GM21737 (cell line): ENCODE measurements around the gene GPC6.

Experiments
- ATAC-seq: cut with Tn5 transposase; IDR thresholded peaks from one replicate; pipeline ENCODE4 v1.9.1; 2021; ENCODE audit warnings: mild to moderate bottlenecking, moderate library complexity; ENCODE audit not compliant: unreplicated experiment

Gene GPC6

GRCh38 chr13:93268327-93269028, 41.9 kb downstream of the GPC6 start:
- no peak for ATAC-seq

GRCh38 chr13:93270769-93271742, 44.4 kb downstream of the GPC6 start:
- ATAC-seq = no peak

GRCh38 chr13:93279982-93280381, 53.4 kb downstream of the GPC6 start:
- ATAC-seq = no peak

- ATAC-seq = no peak
These were observed 54.1 kb downstream of the GPC6 start for GRCh38 chr13:93280688-93281087.

- ATAC-seq = no peak
These were observed 56.6 kb downstream of the GPC6 start for GRCh38 chr13:93283255-93283654.

- ATAC-seq = no peak
These were observed 57.5 kb downstream of the GPC6 start for GRCh38 chr13:93284064-93284463.

- ATAC-seq = no peak
These were observed 59.4 kb downstream of the GPC6 start for GRCh38 chr13:93286047-93286446.

- no peak for ATAC-seq
These were observed 62.4 kb downstream of the GPC6 start for GRCh38 chr13:93289053-93289452.

GRCh38 chr13:93289842-93290241, 63.2 kb downstream of the GPC6 start:
- ATAC-seq = no peak

GRCh38 chr13:93290503-93290902, 63.9 kb downstream of the GPC6 start:
- no peak for ATAC-seq

GRCh38 chr13:93292366-93292765, 65.8 kb downstream of the GPC6 start:
- no peak for ATAC-seq

GRCh38 chr13:93293710-93294109, 67.1 kb downstream of the GPC6 start:
- no peak for ATAC-seq

- ATAC-seq = no peak
These were observed 70.0 kb downstream of the GPC6 start for GRCh38 chr13:93296584-93296983.

GRCh38 chr13:93298713-93299112, 72.1 kb downstream of the GPC6 start:
- no peak for ATAC-seq

- ATAC-seq = no peak
These were observed 77.5 kb downstream of the GPC6 start for GRCh38 chr13:93304134-93304533.

- no peak for ATAC-seq
These were observed 78.4 kb downstream of the GPC6 start for GRCh38 chr13:93304868-93305613.

- no peak for ATAC-seq
These were observed 79.3 kb downstream of the GPC6 start for GRCh38 chr13:93305886-93306285.

GRCh38 chr13:93307136-93307535, 80.5 kb downstream of the GPC6 start:
- no peak for ATAC-seq

GRCh38 chr13:93307651-93308050, 81.0 kb downstream of the GPC6 start:
- no peak for ATAC-seq

GRCh38 chr13:93309886-93310523, 83.4 kb downstream of the GPC6 start:
- no peak for ATAC-seq

GRCh38 chr13:93316841-93317240, 90.2 kb downstream of the GPC6 start:
- ATAC-seq = no peak
